DND-41 (cell line): ENCODE results near the gene GTPBP6.

ENCODE experiments used
- EZH2 ChIP-seq: IDR thresholded peaks from 3 replicates; pipeline ENCODE4 v1.6.1; 2012; ENCODE audit warnings: borderline replicate concordance, low read depth, mild to moderate bottlenecking, moderate library complexity, low read length, inconsistent platforms; ENCODE audit not compliant: severe bottlenecking
- TF ChIP-seq, protein P1 (sequence below): IDR thresholded peaks from 2 replicates; pipeline ENCODE4 v1.5.1; 2012; ENCODE audit warnings: borderline replicate concordance, low read length, moderate library complexity, mild to moderate bottlenecking; ENCODE audit not compliant: poor library complexity, severe bottlenecking; ENCODE audit errors: extremely low read depth

DNA sequence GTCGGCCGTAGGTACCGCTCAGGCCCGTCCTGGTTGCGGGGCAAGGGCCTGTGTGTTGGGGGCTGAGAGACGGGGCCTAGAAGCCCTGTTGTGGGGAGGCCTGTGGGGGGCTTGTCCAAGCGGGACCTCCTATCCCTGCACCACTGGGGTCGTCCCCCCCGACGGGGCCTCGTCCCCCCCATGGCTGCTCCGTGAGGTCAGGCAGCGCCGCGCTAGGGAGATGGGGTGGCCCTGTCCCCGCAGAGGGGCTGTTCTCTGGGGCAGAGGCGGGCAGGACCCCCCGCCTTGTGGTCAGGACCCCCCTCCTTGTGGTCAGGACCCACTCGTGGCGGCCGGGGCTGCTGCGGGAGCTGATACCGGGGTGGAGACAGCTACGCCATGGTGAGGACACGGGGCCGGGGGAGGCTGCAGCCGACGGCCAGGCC is 12.1 kb upstream of the GTPBP6 start:
- no peak for TF ChIP-seq EZH2
- TF ChIP-seq, protein P1, sequence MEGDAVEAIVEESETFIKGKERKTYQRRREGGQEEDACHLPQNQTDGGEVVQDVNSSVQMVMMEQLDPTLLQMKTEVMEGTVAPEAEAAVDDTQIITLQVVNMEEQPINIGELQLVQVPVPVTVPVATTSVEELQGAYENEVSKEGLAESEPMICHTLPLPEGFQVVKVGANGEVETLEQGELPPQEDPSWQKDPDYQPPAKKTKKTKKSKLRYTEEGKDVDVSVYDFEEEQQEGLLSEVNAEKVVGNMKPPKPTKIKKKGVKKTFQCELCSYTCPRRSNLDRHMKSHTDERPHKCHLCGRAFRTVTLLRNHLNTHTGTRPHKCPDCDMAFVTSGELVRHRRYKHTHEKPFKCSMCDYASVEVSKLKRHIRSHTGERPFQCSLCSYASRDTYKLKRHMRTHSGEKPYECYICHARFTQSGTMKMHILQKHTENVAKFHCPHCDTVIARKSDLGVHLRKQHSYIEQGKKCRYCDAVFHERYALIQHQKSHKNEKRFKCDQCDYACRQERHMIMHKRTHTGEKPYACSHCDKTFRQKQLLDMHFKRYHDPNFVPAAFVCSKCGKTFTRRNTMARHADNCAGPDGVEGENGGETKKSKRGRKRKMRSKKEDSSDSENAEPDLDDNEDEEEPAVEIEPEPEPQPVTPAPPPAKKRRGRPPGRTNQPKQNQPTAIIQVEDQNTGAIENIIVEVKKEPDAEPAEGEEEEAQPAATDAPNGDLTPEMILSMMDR: no peak
